ENCODE measurements around the gene HSPA8. TPM values are rescaled to one million over a fixed set of nuclear protein-coding genes. Genes with fewer than 3 reads are reported as not detected.

HSPA8 gene
- total and polyA plus RNA-seq, 2 experiments from 2014 or later = 826 to 2,903 TPM

DNA sequence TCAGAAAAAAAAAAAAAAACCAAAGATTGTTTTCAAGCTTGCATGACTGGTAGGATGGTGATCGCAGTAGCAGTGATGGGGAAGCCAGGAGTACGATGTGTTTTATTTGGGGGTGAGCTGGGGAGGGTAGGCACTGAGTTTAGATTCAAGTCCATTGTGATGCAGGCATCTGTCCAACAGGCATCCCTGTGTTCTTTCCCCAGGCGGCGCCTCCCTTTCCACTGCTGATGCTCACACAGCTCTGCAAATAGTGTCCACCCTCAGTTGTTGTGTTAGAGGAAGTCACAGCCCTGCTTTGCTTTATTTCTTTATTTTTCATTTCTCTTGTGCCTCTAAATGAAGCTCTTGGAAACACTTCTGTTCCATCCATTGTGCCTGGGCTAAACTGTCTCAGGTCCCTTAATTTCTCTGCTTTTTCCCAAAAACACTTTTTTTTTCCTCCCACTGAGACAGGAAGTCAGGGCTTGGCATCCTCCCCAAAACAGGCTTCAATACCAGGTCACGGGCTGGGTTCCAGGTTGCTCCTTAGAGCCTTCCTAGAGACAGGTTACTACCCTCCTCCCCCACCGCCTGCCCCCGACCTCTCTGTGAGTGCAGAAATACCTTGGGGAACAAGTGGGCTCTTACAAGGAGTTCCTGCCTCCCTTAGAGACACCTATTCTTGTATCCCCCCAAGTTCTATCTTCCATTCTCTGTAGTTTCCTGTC lies 38.6 kb upstream of the HSPA8 start:
- no peaks in the 10 kb centered on the region for H3K79me2 ChIP-seq (replicated peaks; ENCODE audit: insufficient read depth)
- H3K4me2 ChIP-seq = peak overlapping the region; percentile 65
- Mint-ChIP-seq H3K9me3 (no peaks in the 10 kb centered on the region), H3K4me3 (no peak overlapping the region), H3K36me3 (ENCODE audit: low read depth) (peaks cover 7% of the 10 kb centered on the region; the same call in 2 of the 3 replicates), H3K4me1 (peaks cover 22% of the 10 kb centered on the region), H3K27ac (peak overlapping the region; percentile 70), H3K27me3 (ENCODE audit: insufficient read depth, low read depth, poor library complexity) (peaks cover 11% of the 10 kb centered on the region)
- H2AFZ ChIP-seq = no peak overlapping the region
- peaks cover 15% of the 10 kb centered on the region for H3K4me1 ChIP-seq (ENCODE audit: insufficient read depth)
- H3K27ac ChIP-seq (ENCODE audit: low read depth) = peak overlapping the region; percentile 45; the same call in 1 of the 2 replicates
- no peaks in the 10 kb centered on the region for H4K20me1 ChIP-seq (replicated peaks; ENCODE audit: insufficient read depth)
- ATAC-seq = peak; percentile 69
- no peaks in the 10 kb centered on the region for H3K36me3 ChIP-seq (ENCODE audit: insufficient read depth)
- TF ChIP-seq, protein P1, sequence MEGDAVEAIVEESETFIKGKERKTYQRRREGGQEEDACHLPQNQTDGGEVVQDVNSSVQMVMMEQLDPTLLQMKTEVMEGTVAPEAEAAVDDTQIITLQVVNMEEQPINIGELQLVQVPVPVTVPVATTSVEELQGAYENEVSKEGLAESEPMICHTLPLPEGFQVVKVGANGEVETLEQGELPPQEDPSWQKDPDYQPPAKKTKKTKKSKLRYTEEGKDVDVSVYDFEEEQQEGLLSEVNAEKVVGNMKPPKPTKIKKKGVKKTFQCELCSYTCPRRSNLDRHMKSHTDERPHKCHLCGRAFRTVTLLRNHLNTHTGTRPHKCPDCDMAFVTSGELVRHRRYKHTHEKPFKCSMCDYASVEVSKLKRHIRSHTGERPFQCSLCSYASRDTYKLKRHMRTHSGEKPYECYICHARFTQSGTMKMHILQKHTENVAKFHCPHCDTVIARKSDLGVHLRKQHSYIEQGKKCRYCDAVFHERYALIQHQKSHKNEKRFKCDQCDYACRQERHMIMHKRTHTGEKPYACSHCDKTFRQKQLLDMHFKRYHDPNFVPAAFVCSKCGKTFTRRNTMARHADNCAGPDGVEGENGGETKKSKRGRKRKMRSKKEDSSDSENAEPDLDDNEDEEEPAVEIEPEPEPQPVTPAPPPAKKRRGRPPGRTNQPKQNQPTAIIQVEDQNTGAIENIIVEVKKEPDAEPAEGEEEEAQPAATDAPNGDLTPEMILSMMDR (conservative IDR thresholded peaks at IDR 0.05; ENCODE audit: low read depth in 2 of 2) = no peak
- TF ChIP-seq CREB1 (CRISPR knock-in tag; IDR thresholded peaks at IDR 0.05; ENCODE audit: low read depth) = no peak
- no peak for TF ChIP-seq STAT1 (IDR thresholded peaks at IDR 0.05; ENCODE audit: unreplicated experiment)
- no peak for TF ChIP-seq EZH2phosphoT487 (IDR thresholded peaks at IDR 0.05; ENCODE audit: unreplicated experiment)
- no peak for TF ChIP-seq JUNB (IDR thresholded peaks at IDR 0.05; ENCODE audit: unreplicated experiment)
- no peak for TF ChIP-seq EZH2 (IDR thresholded peaks at IDR 0.05; ENCODE audit: low read depth, unreplicated experiment)
- no peaks in the 10 kb centered on the region for H3F3A ChIP-seq (replicated peaks; ENCODE audit: low read depth)
- DNase-seq (ENCODE audit: low spot score) = peak; percentile 23
- no peak overlapping the region for H3K4me3 ChIP-seq
- H3K27me3 ChIP-seq (ENCODE audit: insufficient read depth) = no peaks in the 10 kb centered on the region
- no peaks in the 10 kb centered on the region for H3K9me2 ChIP-seq (ENCODE audit: insufficient read depth)

DNA sequence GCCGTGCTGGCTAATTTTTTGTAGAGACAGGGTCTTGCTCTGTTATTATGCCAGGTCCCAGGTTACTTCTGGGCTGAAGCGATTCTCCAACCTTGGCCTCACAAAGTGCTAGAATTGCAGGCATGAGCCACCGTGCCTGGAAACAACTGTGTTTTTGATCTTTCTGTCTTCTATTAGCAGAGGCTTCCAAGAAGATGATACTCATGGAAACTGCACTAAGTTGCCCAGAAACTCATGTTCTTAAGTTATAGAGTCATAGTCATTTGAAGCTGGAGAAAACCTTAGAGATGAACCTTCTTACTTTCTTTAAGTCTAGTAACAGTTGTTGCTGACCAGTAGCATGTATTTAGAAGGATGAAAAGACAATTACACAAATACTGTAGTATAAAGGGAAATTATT lies 37.1 kb upstream of the HSPA8 start:
- Mint-ChIP-seq H3K9me3 (no peaks in the 10 kb centered on the region), H3K4me1 (peaks cover 22% of the 10 kb centered on the region), H3K36me3 (ENCODE audit: low read depth) (peaks cover 9% of the 10 kb centered on the region; the same call in 2 of the 3 replicates), H3K4me3 (no peak overlapping the region), H3K27ac (no peak overlapping the region), H3K27me3 (ENCODE audit: insufficient read depth, low read depth, poor library complexity) (peaks cover 6% of the 10 kb centered on the region)
- H3K27ac ChIP-seq (ENCODE audit: low read depth) = no peak overlapping the region
- H3K27me3 ChIP-seq (ENCODE audit: insufficient read depth) = no peaks in the 10 kb centered on the region
- no peaks in the 10 kb centered on the region for H3K36me3 ChIP-seq (ENCODE audit: insufficient read depth)
- DNase-seq (ENCODE audit: low spot score) (no peak), ATAC-seq (no peak)
- peaks cover 15% of the 10 kb centered on the region for H3K4me1 ChIP-seq (ENCODE audit: insufficient read depth)
- H3K4me3 ChIP-seq = no peak overlapping the region
- no peaks in the 10 kb centered on the region for H3K79me2 ChIP-seq (replicated peaks; ENCODE audit: insufficient read depth)
- no peaks in the 10 kb centered on the region for H3F3A ChIP-seq (replicated peaks; ENCODE audit: low read depth)
- H2AFZ ChIP-seq = no peak overlapping the region
- no peak overlapping the region for H3K4me2 ChIP-seq
- H3K9me2 ChIP-seq (ENCODE audit: insufficient read depth) = no peaks in the 10 kb centered on the region
- H4K20me1 ChIP-seq (replicated peaks; ENCODE audit: insufficient read depth) = no peaks in the 10 kb centered on the region
- TF ChIP-seq EZH2phosphoT487 (IDR thresholded peaks at IDR 0.05; ENCODE audit: unreplicated experiment) (no peak), ZNF114 (CRISPR knock-in tag; IDR thresholded peaks at IDR 0.05) (no peak), CREB1 (CRISPR knock-in tag; IDR thresholded peaks at IDR 0.05; ENCODE audit: low read depth) (no peak), STAT1 (IDR thresholded peaks at IDR 0.05; ENCODE audit: unreplicated experiment) (no peak), JUNB (IDR thresholded peaks at IDR 0.05; ENCODE audit: unreplicated experiment) (no peak)
- TF ChIP-seq, protein P1 (conservative IDR thresholded peaks at IDR 0.05; ENCODE audit: low read depth in 2 of 2) = no peak
- TF ChIP-seq, protein P2, sequence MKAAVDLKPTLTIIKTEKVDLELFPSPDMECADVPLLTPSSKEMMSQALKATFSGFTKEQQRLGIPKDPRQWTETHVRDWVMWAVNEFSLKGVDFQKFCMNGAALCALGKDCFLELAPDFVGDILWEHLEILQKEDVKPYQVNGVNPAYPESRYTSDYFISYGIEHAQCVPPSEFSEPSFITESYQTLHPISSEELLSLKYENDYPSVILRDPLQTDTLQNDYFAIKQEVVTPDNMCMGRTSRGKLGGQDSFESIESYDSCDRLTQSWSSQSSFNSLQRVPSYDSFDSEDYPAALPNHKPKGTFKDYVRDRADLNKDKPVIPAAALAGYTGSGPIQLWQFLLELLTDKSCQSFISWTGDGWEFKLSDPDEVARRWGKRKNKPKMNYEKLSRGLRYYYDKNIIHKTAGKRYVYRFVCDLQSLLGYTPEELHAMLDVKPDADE (IDR thresholded peaks at IDR 0.05) = no peak
